ENCODE measurements around the gene RNF130.

DNA sequence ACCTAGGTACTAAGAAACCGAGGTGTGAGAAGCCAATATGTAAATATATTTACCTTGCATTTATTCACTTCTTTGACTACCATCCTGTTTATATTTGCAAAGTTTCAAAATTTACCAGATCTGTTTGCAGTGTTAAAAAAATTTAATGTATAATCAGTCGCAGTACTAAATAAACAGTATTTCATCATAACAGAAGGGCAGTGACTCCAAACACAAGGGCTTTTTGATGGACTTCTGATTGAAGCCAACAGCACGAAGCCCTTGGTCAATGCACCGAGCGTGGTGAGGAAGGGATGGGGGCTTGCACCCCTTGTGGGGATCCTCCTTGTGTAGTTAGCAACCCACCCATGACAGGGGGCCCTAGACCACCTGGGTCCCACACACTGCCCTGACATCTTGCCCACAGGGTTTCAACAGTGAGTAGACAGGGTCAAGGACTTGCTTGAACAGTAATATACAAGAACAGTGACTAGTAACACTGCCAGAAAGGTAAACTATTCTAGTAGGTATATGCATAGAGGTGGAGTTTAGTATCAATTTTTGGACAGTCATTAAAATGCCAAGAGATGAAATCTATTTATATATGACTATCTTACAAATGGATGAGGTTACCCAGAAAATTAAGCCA lies 111.2 kb downstream of the RNF130 start:
- no peak for TF ChIP-seq EZH2 (IDR thresholded peaks at IDR 0.05; ENCODE audit: borderline replicate concordance, low read length)
- TF ChIP-seq, protein P1, sequence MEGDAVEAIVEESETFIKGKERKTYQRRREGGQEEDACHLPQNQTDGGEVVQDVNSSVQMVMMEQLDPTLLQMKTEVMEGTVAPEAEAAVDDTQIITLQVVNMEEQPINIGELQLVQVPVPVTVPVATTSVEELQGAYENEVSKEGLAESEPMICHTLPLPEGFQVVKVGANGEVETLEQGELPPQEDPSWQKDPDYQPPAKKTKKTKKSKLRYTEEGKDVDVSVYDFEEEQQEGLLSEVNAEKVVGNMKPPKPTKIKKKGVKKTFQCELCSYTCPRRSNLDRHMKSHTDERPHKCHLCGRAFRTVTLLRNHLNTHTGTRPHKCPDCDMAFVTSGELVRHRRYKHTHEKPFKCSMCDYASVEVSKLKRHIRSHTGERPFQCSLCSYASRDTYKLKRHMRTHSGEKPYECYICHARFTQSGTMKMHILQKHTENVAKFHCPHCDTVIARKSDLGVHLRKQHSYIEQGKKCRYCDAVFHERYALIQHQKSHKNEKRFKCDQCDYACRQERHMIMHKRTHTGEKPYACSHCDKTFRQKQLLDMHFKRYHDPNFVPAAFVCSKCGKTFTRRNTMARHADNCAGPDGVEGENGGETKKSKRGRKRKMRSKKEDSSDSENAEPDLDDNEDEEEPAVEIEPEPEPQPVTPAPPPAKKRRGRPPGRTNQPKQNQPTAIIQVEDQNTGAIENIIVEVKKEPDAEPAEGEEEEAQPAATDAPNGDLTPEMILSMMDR (IDR thresholded peaks at IDR 0.05; ENCODE audit: low read length), result no peak

Data from OCI-LY1 (cell line).